Adrenal gland (tissue), 5 donors: Measurements from ENCODE around the gene KCNMA1.

Experiments used
- POLR2A ChIP-seq, 2 donors: fragments of 450-650 bp; IDR thresholded peaks; one replicate each; pipeline ENCODE4 v1.6.1; 2017; ENCODE audit warnings: antibody characterized with exemption in 2 of 2, mild to moderate bottlenecking in 2 of 2, moderate library complexity in 1 of 2
- TF ChIP-seq, protein P1 (sequence below), 6 experiments: fragments of 450-650 bp in 4 of 6; fragments of 200-600 bp in 2 of 6; sonication (generic) in 1 of 6; IDR thresholded peaks; 1 replicate in 5 of 6; 2 replicates in 1 of 6; pipeline versions ENCODE4 v1.5.1 to v1.8.0; 2016 to 2021; ENCODE audit warnings: antibody characterized with exemption in 6 of 6, mild to moderate bottlenecking in 2 of 6, moderate library complexity in 1 of 6
- donor health status: DM: no; HTN: no; CAD: no.

DNA sequence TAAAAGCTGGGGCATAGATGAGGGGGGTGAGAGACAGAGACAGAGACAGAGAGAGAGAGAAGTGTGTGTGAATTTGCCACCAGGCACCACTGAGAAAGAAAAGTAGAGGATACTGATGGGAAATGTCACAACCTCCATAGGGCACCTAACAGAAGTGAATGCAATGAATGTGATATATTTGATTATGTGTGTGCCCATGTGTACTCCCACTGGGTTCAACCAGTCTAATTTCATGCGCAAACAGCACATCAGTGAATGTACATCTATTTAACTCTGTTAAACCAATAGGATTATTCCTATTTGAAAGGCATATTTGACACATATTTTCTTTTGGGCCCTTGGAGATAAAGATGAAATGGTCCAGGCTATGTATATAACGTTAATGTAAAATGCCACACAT is 241.3 kb downstream of the KCNMA1 start:
- TF ChIP-seq, protein P1, sequence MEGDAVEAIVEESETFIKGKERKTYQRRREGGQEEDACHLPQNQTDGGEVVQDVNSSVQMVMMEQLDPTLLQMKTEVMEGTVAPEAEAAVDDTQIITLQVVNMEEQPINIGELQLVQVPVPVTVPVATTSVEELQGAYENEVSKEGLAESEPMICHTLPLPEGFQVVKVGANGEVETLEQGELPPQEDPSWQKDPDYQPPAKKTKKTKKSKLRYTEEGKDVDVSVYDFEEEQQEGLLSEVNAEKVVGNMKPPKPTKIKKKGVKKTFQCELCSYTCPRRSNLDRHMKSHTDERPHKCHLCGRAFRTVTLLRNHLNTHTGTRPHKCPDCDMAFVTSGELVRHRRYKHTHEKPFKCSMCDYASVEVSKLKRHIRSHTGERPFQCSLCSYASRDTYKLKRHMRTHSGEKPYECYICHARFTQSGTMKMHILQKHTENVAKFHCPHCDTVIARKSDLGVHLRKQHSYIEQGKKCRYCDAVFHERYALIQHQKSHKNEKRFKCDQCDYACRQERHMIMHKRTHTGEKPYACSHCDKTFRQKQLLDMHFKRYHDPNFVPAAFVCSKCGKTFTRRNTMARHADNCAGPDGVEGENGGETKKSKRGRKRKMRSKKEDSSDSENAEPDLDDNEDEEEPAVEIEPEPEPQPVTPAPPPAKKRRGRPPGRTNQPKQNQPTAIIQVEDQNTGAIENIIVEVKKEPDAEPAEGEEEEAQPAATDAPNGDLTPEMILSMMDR (IDR thresholded peaks at IDR 0.05) = no peak
- no peak for TF ChIP-seq POLR2A (IDR thresholded peaks at IDR 0.05)
